ENCODE data around the gene CTNNA3.

The CTNNA3 gene

DNA sequence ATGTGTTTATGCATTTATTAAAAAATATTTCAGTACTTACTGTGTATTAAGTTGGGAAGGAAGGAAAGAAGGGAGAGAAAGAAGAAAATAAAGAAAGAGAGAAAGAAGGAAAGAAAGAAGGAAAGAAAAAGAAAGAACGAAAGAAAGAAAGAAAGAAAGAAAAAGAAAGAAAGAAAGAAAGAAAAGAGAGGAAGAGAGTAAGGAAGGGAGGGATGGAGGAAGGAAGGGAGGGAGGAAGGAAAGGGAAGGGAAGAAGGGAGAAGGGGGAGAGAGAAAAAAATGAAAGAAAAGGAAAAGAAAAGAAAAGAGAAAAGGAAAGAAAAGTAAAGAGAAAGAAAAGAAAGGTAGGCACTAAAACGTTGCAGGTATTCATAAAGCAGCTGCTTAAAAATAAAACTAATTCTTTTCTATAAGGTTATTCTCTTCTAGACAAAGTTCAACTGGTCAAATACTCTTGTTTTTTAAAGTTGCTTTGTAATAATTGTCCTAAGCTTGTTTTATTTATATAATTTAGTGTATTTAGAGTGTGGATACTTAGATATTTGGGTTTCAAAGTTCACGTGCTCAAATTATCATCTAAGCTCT lies 1473.4 kb downstream of the CTNNA3 start:
- Histone ChIP-seq H3K27me3 (ENCODE audit: control insufficient read depth in 2 of 2, insufficient read depth in 2 of 2, low read length in 2 of 2) (no peaks in the 10 kb centered on the region), H3K9me3 (ENCODE audit: control insufficient read depth in 2 of 2, low read length in 2 of 2) (no peaks in the 10 kb centered on the region), H3K9ac (ENCODE audit: low read depth in 1 of 2, low read length in 2 of 2) (no peak overlapping the region), H3K4me1 (ENCODE audit: control insufficient read depth in 2 of 2, insufficient read depth in 2 of 2, low read length in 2 of 2) (no peaks in the 10 kb centered on the region), H3K36me3 (ENCODE audit: control insufficient read depth in 2 of 2, insufficient read depth in 2 of 2, low read length in 2 of 2) (no peaks in the 10 kb centered on the region), H3K4me3 (ENCODE audit: low read length in 2 of 2) (no peak overlapping the region), H3K27ac (ENCODE audit: low read depth in 2 of 2, low read length in 2 of 2) (no peak overlapping the region)

GRCh38 chr10:66218981-66219587 lies 1476.9 kb downstream of the CTNNA3 start:
- H3K36me3 ChIP-seq (ENCODE audit: control insufficient read depth in 2 of 2, insufficient read depth in 2 of 2, low read length in 2 of 2), result no peaks in the 10 kb centered on the region
- no peaks in the 10 kb centered on the region for H3K27me3 ChIP-seq (ENCODE audit: control insufficient read depth in 2 of 2, insufficient read depth in 2 of 2, low read length in 2 of 2)
- H3K4me3 ChIP-seq (ENCODE audit: low read length in 2 of 2), result no peak overlapping the region
- no peak overlapping the region for H3K27ac ChIP-seq (ENCODE audit: low read depth in 2 of 2, low read length in 2 of 2)
- no peak overlapping the region for H3K9ac ChIP-seq (ENCODE audit: low read depth in 1 of 2, low read length in 2 of 2)
- no peaks in the 10 kb centered on the region for H3K9me3 ChIP-seq (ENCODE audit: control insufficient read depth in 2 of 2, low read length in 2 of 2)
- peaks cover 0 to 4% of the 10 kb centered on the region in 2 donors for H3K4me1 ChIP-seq (ENCODE audit: control insufficient read depth in 2 of 2, insufficient read depth in 2 of 2, low read length in 2 of 2)

DNA sequence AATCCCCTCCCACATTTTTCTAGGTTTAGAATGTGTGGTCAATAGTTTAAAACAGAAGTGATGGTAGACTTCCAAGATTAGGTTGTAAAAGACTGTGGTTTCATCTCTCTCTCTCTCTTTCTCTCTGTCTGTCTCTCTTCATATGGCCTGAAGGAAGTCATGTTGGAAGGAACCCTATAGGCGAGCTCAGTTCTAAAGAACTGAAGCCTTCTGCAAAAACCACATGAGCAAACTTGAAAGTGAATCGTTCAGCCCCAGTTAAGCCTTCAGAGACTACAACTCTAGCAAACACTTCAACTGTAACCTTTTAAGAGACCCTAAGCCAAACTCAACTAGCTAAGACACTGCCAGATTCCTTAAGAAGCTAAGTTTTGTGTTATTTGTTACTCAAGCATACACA lies 1477.7 kb downstream of the CTNNA3 start:
- no peaks in the 10 kb centered on the region for H3K9me3 ChIP-seq (ENCODE audit: control insufficient read depth in 2 of 2, low read length in 2 of 2)
- H3K27ac ChIP-seq (ENCODE audit: low read depth in 2 of 2, low read length in 2 of 2), result no peak overlapping the region
- H3K9ac ChIP-seq (ENCODE audit: low read depth in 1 of 2, low read length in 2 of 2), result no peak overlapping the region
- no peak overlapping the region for H3K4me3 ChIP-seq (ENCODE audit: low read length in 2 of 2)
- H3K4me1 ChIP-seq (ENCODE audit: control insufficient read depth in 2 of 2, insufficient read depth in 2 of 2, low read length in 2 of 2), result peaks cover 0 to 4% of the 10 kb centered on the region in 2 donors
- no peaks in the 10 kb centered on the region for H3K36me3 ChIP-seq (ENCODE audit: control insufficient read depth in 2 of 2, insufficient read depth in 2 of 2, low read length in 2 of 2)
- H3K27me3 ChIP-seq (ENCODE audit: control insufficient read depth in 2 of 2, insufficient read depth in 2 of 2, low read length in 2 of 2), result no peaks in the 10 kb centered on the region

GRCh38 chr10:66215920-66216319 lies 1480.1 kb downstream of the CTNNA3 start:
- H3K27me3 ChIP-seq (ENCODE audit: control insufficient read depth in 2 of 2, insufficient read depth in 2 of 2, low read length in 2 of 2), result no peaks in the 10 kb centered on the region
- H3K36me3 ChIP-seq (ENCODE audit: control insufficient read depth in 2 of 2, insufficient read depth in 2 of 2, low read length in 2 of 2), result no peaks in the 10 kb centered on the region
- no peak overlapping the region for H3K4me3 ChIP-seq (ENCODE audit: low read length in 2 of 2)
- H3K9ac ChIP-seq (ENCODE audit: low read depth in 1 of 2, low read length in 2 of 2), result no peak overlapping the region
- H3K9me3 ChIP-seq (ENCODE audit: control insufficient read depth in 2 of 2, low read length in 2 of 2), result no peaks in the 10 kb centered on the region
- peaks cover 0 to 4% of the 10 kb centered on the region in 2 donors for H3K4me1 ChIP-seq (ENCODE audit: control insufficient read depth in 2 of 2, insufficient read depth in 2 of 2, low read length in 2 of 2)
- no peak overlapping the region for H3K27ac ChIP-seq (ENCODE audit: low read depth in 2 of 2, low read length in 2 of 2)

DNA sequence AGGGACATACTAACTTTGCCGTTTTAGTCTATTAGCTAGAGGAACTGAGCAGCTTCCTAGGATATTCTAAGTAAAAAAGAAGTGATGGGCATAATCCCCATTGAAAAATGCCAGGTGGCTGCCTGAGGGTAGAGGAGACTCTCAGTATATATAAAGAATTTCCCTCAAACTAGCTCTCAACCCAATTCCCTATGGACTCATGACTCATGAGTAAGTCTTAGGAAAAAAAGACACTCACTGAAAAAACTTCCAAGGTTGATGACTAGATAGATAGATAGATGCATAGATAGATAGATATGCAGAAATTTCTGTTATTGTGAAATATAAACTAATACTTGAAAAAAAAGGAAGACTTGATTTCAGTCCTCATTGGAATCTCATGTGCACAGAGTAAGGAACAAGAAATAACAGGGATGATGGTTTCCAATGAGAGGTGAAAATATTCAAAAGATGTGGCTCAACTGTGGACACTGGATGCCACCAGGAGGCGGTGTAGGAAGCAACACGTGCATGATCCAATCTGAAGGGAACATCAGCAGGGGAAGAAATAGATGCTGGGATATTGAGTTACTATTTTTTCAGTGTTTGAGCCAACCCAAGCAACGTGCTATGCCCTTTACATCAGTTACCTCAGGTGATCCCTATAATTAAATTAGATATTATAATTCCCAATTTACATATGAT lies 1481.1 kb downstream of the CTNNA3 start:
- no peaks in the 10 kb centered on the region for H3K27me3 ChIP-seq (ENCODE audit: control insufficient read depth in 2 of 2, insufficient read depth in 2 of 2, low read length in 2 of 2)
- no peaks in the 10 kb centered on the region for H3K9me3 ChIP-seq (ENCODE audit: control insufficient read depth in 2 of 2, low read length in 2 of 2)
- H3K4me1 ChIP-seq (ENCODE audit: control insufficient read depth in 2 of 2, insufficient read depth in 2 of 2, low read length in 2 of 2), result peaks cover 0 to 4% of the 10 kb centered on the region in 2 donors
- H3K27ac ChIP-seq (ENCODE audit: low read depth in 2 of 2, low read length in 2 of 2), result no peak overlapping the region
- H3K9ac ChIP-seq (ENCODE audit: low read depth in 1 of 2, low read length in 2 of 2), result no peak overlapping the region
- H3K36me3 ChIP-seq (ENCODE audit: control insufficient read depth in 2 of 2, insufficient read depth in 2 of 2, low read length in 2 of 2), result no peaks in the 10 kb centered on the region
- H3K4me3 ChIP-seq (ENCODE audit: low read length in 2 of 2), result no peak overlapping the region

GRCh38 chr10:66209025-66209424 lies 1487.0 kb downstream of the CTNNA3 start:
- Histone ChIP-seq H3K4me1 (ENCODE audit: control insufficient read depth in 2 of 2, insufficient read depth in 2 of 2, low read length in 2 of 2) (no peaks in the 10 kb centered on the region), H3K9me3 (ENCODE audit: control insufficient read depth in 2 of 2, low read length in 2 of 2) (no peaks in the 10 kb centered on the region), H3K4me3 (ENCODE audit: low read length in 2 of 2) (no peak overlapping the region), H3K36me3 (ENCODE audit: control insufficient read depth in 2 of 2, insufficient read depth in 2 of 2, low read length in 2 of 2) (no peaks in the 10 kb centered on the region), H3K27me3 (ENCODE audit: control insufficient read depth in 2 of 2, insufficient read depth in 2 of 2, low read length in 2 of 2) (no peaks in the 10 kb centered on the region), H3K9ac (ENCODE audit: low read depth in 1 of 2, low read length in 2 of 2) (no peak overlapping the region), H3K27ac (ENCODE audit: low read depth in 2 of 2, low read length in 2 of 2) (no peak overlapping the region)

- Histone ChIP-seq H3K27ac (ENCODE audit: low read depth in 2 of 2, low read length in 2 of 2) (no peak overlapping the region), H3K9ac (ENCODE audit: low read depth in 1 of 2, low read length in 2 of 2) (no peak overlapping the region), H3K9me3 (ENCODE audit: control insufficient read depth in 2 of 2, low read length in 2 of 2) (no peaks in the 10 kb centered on the region), H3K27me3 (ENCODE audit: control insufficient read depth in 2 of 2, insufficient read depth in 2 of 2, low read length in 2 of 2) (no peaks in the 10 kb centered on the region), H3K4me1 (ENCODE audit: control insufficient read depth in 2 of 2, insufficient read depth in 2 of 2, low read length in 2 of 2) (no peaks in the 10 kb centered on the region), H3K36me3 (ENCODE audit: control insufficient read depth in 2 of 2, insufficient read depth in 2 of 2, low read length in 2 of 2) (no peaks in the 10 kb centered on the region), H3K4me3 (ENCODE audit: low read length in 2 of 2) (no peak overlapping the region)
Measured at GRCh38 chr10:66204838-66205237, 1491.2 kb downstream of the CTNNA3 start.

- H3K4me1 ChIP-seq (ENCODE audit: control insufficient read depth in 2 of 2, insufficient read depth in 2 of 2, low read length in 2 of 2), result no peaks in the 10 kb centered on the region
- H3K9ac ChIP-seq (ENCODE audit: low read depth in 1 of 2, low read length in 2 of 2), result no peak overlapping the region
- H3K36me3 ChIP-seq (ENCODE audit: control insufficient read depth in 2 of 2, insufficient read depth in 2 of 2, low read length in 2 of 2), result no peaks in the 10 kb centered on the region
- H3K27ac ChIP-seq (ENCODE audit: low read depth in 2 of 2, low read length in 2 of 2), result no peak overlapping the region
- H3K27me3 ChIP-seq (ENCODE audit: control insufficient read depth in 2 of 2, insufficient read depth in 2 of 2, low read length in 2 of 2), result no peaks in the 10 kb centered on the region
- no peaks in the 10 kb centered on the region for H3K9me3 ChIP-seq (ENCODE audit: control insufficient read depth in 2 of 2, low read length in 2 of 2)
- H3K4me3 ChIP-seq (ENCODE audit: low read length in 2 of 2), result no peak overlapping the region
Measured at GRCh38 chr10:66202101-66202500, 1493.9 kb downstream of the CTNNA3 start.

DNA sequence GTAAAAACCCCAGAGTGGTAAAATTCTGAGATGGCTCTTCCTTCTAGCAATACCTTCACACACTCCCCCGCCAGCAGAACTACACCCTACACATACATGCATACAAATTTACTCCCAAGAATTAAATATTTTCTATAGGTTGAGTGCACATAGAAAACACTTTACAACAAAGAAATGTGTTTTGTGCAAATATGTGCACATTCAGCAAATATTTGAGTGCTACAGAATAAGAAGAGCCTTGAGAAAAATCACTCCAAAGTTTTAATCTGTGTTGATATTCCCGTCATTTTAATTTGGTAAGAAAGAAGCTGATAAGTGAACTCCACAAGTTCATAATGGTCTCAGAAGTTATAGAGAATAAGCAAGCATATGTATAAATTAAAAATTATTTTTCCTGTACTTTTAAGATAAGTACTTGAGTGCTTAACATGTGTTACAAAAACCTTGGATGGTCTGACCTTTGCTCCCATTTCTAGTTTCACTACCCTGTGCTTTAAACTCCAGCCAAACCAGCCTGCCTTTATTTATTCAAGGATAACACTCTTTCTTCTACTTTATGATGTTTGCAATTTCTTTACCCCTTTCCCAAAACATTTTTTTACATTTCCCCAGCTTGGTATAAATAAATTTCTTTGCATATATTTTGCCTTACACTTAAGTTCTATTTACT lies 1503.7 kb downstream of the CTNNA3 start:
- Histone ChIP-seq H3K27me3 (ENCODE audit: control insufficient read depth in 2 of 2, insufficient read depth in 2 of 2, low read length in 2 of 2) (no peaks in the 10 kb centered on the region), H3K9me3 (ENCODE audit: control insufficient read depth in 2 of 2, low read length in 2 of 2) (no peaks in the 10 kb centered on the region), H3K9ac (ENCODE audit: low read depth in 1 of 2, low read length in 2 of 2) (no peak overlapping the region), H3K4me3 (ENCODE audit: low read length in 2 of 2) (no peak overlapping the region), H3K4me1 (ENCODE audit: control insufficient read depth in 2 of 2, insufficient read depth in 2 of 2, low read length in 2 of 2) (no peaks in the 10 kb centered on the region), H3K36me3 (ENCODE audit: control insufficient read depth in 2 of 2, insufficient read depth in 2 of 2, low read length in 2 of 2) (no peaks in the 10 kb centered on the region), H3K27ac (ENCODE audit: low read depth in 2 of 2, low read length in 2 of 2) (no peak overlapping the region)

GRCh38 chr10:66190413-66190812 lies 1505.6 kb downstream of the CTNNA3 start:
- no peak overlapping the region for H3K27ac ChIP-seq (ENCODE audit: low read depth in 2 of 2, low read length in 2 of 2)
- H3K27me3 ChIP-seq (ENCODE audit: control insufficient read depth in 2 of 2, insufficient read depth in 2 of 2, low read length in 2 of 2), result no peaks in the 10 kb centered on the region
- H3K4me3 ChIP-seq (ENCODE audit: low read length in 2 of 2), result no peak overlapping the region
- H3K9me3 ChIP-seq (ENCODE audit: control insufficient read depth in 2 of 2, low read length in 2 of 2), result no peaks in the 10 kb centered on the region
- no peaks in the 10 kb centered on the region for H3K36me3 ChIP-seq (ENCODE audit: control insufficient read depth in 2 of 2, insufficient read depth in 2 of 2, low read length in 2 of 2)
- no peak overlapping the region for H3K9ac ChIP-seq (ENCODE audit: low read depth in 1 of 2, low read length in 2 of 2)
- no peaks in the 10 kb centered on the region for H3K4me1 ChIP-seq (ENCODE audit: control insufficient read depth in 2 of 2, insufficient read depth in 2 of 2, low read length in 2 of 2)
